Peyer's patch (tissue), 4 donors: ENCODE measurements around the gene IL31RA.

Experiments used
- CTCF ChIP-seq, 6 experiments: fragments of 450-650 bp in 4 of 6; fragments of 200-600 bp in 2 of 6; sonication (generic) in 1 of 6; IDR thresholded peaks; one replicate each; pipeline ENCODE4 v1.5.1; 2017 to 2019; ENCODE audit warnings: antibody characterized with exemption in 6 of 6, mild to moderate bottlenecking in 3 of 6, moderate library complexity in 1 of 6
- POLR2A ChIP-seq, 2 donors: fragments of 450-650 bp; IDR thresholded peaks; one replicate each; pipeline ENCODE4 v1.5.1; 2017; ENCODE audit warnings: antibody characterized with exemption in 2 of 2, mild to moderate bottlenecking in 2 of 2, moderate library complexity in 2 of 2

- no peak for TF ChIP-seq CTCF (IDR thresholded peaks at IDR 0.05)
- TF ChIP-seq POLR2A (IDR thresholded peaks at IDR 0.05): no peak
Observed at GRCh38 chr5:55848783-55849182, 2.4 kb upstream of the IL31RA start.
